IMR-90 (cell line): ENCODE results near the gene PDZD7. TPM values are rescaled to one million over a fixed set of nuclear protein-coding genes. Genes with fewer than 3 reads are reported as not detected.

Experiments
- ATAC-seq: fragments of 200-7000 bp; cut with Tn5 transposase; 2 replicates; pipeline ENCODE4 v1.9.1; 2020; ENCODE audit warnings: low read depth, mild to moderate bottlenecking, moderate library complexity
- BruUV-seq: library from RNA; stranded (reverse); fragments of 400-500 nt; replicated peaks from 2 replicates; lab custom pipeline; 2021; lab: Mats Ljungman, UMichigan
- CTCF ChIA-PET: fragments of 300-600 bp; formaldehyde crosslinking; extraction: SDS; loops from one replicate; lab custom pipeline; 2021; ENCODE audit warnings: antibody characterized with exemption; lab: Yijun Ruan, JAX
- POLR2A ChIA-PET: fragments of 300-600 bp; sonication (Branson Sonifier 250); formaldehyde crosslinking; loops from one replicate; lab custom pipeline; 2022; ENCODE audit warnings: antibody characterized with exemption; ENCODE audit not compliant: unreplicated experiment; lab: Charles Lee
- DNase-seq: peaks from one replicate; pipeline ENCODE4 v3.0.0; 2013
- H2AFZ ChIP-seq: replicated peaks from 2 replicates; pipeline ENCODE3; 2013; ENCODE audit warnings: low read length, mild to moderate bottlenecking; ENCODE audit not compliant: poor library complexity
- H2AK5ac ChIP-seq: 2 replicates; pipeline ENCODE4 v1.6.1; 2013; ENCODE audit warnings: low read depth, low read length, inconsistent platforms
- H2AK9ac ChIP-seq: replicated peaks from 2 replicates; pipeline ENCODE3; 2013; ENCODE audit warnings: mild to moderate bottlenecking, low read depth, low read length, moderate library complexity; ENCODE audit not compliant: poor library complexity
- H2BK120ac ChIP-seq: 2 replicates; pipeline ENCODE4 v1.6.1; 2013; ENCODE audit warnings: low read depth, low read length, inconsistent platforms
- H2BK15ac ChIP-seq: 3 replicates; pipeline ENCODE4 v1.6.1; 2013; ENCODE audit warnings: low read depth, low read length, inconsistent platforms
- H2BK20ac ChIP-seq: 2 replicates; pipeline ENCODE4 v1.6.1; 2013; ENCODE audit warnings: low read depth, mild to moderate bottlenecking, inconsistent platforms, low read length, moderate library complexity
- H2BK5ac ChIP-seq: 2 replicates; pipeline ENCODE4 v1.6.1; 2013; ENCODE audit warnings: mild to moderate bottlenecking, low read depth, low read length, inconsistent platforms; ENCODE audit not compliant: poor library complexity, severe bottlenecking
- H3K14ac ChIP-seq: replicated peaks from 2 replicates; pipeline ENCODE4 v1.6.1; 2013; ENCODE audit warnings: low read depth, low read length, inconsistent platforms
- H3K18ac ChIP-seq: 2 replicates; pipeline ENCODE4 v1.6.1; 2013; ENCODE audit warnings: low read depth, low read length, control low read depth
- H3K23ac ChIP-seq: 2 replicates; pipeline ENCODE4 v1.6.1; 2013; ENCODE audit warnings: low read depth, low read length, inconsistent platforms
- H3K27ac ChIP-seq: 2 replicates; pipeline ENCODE4 v1.5.1; 2013; ENCODE audit warnings: mild to moderate bottlenecking, control low read depth, low read length; ENCODE audit not compliant: insufficient read depth
- H3K27me3 ChIP-seq: 2 replicates; pipeline ENCODE4 v1.6.1; 2013; ENCODE audit warnings: low read length; ENCODE audit not compliant: control insufficient read depth, insufficient read depth
- H3K36me3 ChIP-seq: 2 replicates; pipeline ENCODE4 v1.6.1; 2013; ENCODE audit warnings: low read length, mixed read lengths; ENCODE audit not compliant: control insufficient read depth, insufficient read depth
- H3K4ac ChIP-seq: 2 replicates; pipeline ENCODE4 v1.6.1; 2013; ENCODE audit warnings: low read depth, low read length, inconsistent platforms
- H3K4me1 ChIP-seq: 2 replicates; pipeline ENCODE4 v1.6.1; 2013; ENCODE audit warnings: low read length, mixed read lengths; ENCODE audit not compliant: control insufficient read depth, insufficient read depth
- H3K4me2 ChIP-seq: 2 replicates; pipeline ENCODE4 v1.6.1; 2013; ENCODE audit warnings: low read depth, mild to moderate bottlenecking, control low read depth, low read length, moderate library complexity
- H3K4me3 ChIP-seq: 2 replicates; pipeline ENCODE4 v1.5.1; 2013; ENCODE audit warnings: low read depth, mild to moderate bottlenecking, control low read depth, low read length, moderate library complexity; ENCODE audit not compliant: insufficient read depth
- H3K56ac ChIP-seq: 2 replicates; pipeline ENCODE4 v1.6.1; 2013; ENCODE audit warnings: low read length, inconsistent platforms; ENCODE audit not compliant: insufficient read depth; ENCODE audit errors: extremely low read depth
- H3K79me1 ChIP-seq, 2 experiments: 2 replicates each; pipeline ENCODE4 v1.6.1; 2013; ENCODE audit warnings: low read length in 2 of 2, inconsistent platforms in 1 of 2, low read depth in 1 of 2
- H3K9ac ChIP-seq: 2 replicates; pipeline ENCODE4 v1.6.1; 2013; ENCODE audit warnings: low read depth, low read length, control low read depth
- H3K9me1 ChIP-seq: 2 replicates; pipeline ENCODE4 v1.6.1; 2013; ENCODE audit warnings: low read length, inconsistent platforms; ENCODE audit not compliant: insufficient read depth
- H3K9me3 ChIP-seq: 2 replicates; pipeline ENCODE4 v1.6.1; 2013; ENCODE audit warnings: low read length; ENCODE audit not compliant: control insufficient read depth, insufficient read depth
- H4K20me1 ChIP-seq: 2 replicates; pipeline ENCODE4 v1.6.1; 2013; ENCODE audit warnings: low read length, inconsistent platforms; ENCODE audit not compliant: insufficient read depth
- H4K5ac ChIP-seq: 2 replicates; pipeline ENCODE4 v1.6.1; 2013; ENCODE audit warnings: mild to moderate bottlenecking, low read depth, low read length, control low read depth
- H4K8ac ChIP-seq, 2 experiments: 2 replicates each; pipeline ENCODE4 v1.6.1; 2013; ENCODE audit warnings: low read depth in 2 of 2, low read length in 2 of 2, control low read depth in 1 of 2, inconsistent platforms in 1 of 2
- H4K91ac ChIP-seq: 2 replicates; pipeline ENCODE4 v1.6.1; 2013; ENCODE audit warnings: low read depth, low read length, inconsistent platforms; ENCODE audit not compliant: insufficient read depth
- BHLHE40 ChIP-seq: fragments of 150-350 bp; IDR thresholded peaks from 2 replicates; pipeline ENCODE4 v1.6.1; 2016; ENCODE audit warnings: mild to moderate bottlenecking, low read depth, low read length
- CEBPB ChIP-seq: IDR thresholded peaks from 2 replicates; pipeline ENCODE4 v1.6.1; 2012; ENCODE audit warnings: low read depth, low read length, improper control_type of control experiment
- CHD1 ChIP-seq: IDR thresholded peaks from 2 replicates; pipeline ENCODE4 v1.6.1; 2012; ENCODE audit warnings: low read depth, low read length, improper control_type of control experiment
- CTCF ChIP-seq: conservative IDR thresholded peaks from 2 replicates; pipeline ENCODE4 v1.5.1; 2012; ENCODE audit warnings: mild to moderate bottlenecking, low read depth, low read length, improper control_type of control experiment
- ELK1 ChIP-seq: fragments of 150-350 bp; IDR thresholded peaks from 2 replicates; pipeline ENCODE4 v1.6.1; 2016; ENCODE audit warnings: low read depth, mild to moderate bottlenecking, low read length, moderate library complexity, borderline replicate concordance
- FOS ChIP-seq: fragments of 150-350 bp; IDR thresholded peaks from 2 replicates; pipeline ENCODE4 v1.6.1; 2016; ENCODE audit warnings: low read depth, low read length
- MAFK ChIP-seq: IDR thresholded peaks from 2 replicates; pipeline ENCODE4 v1.6.1; 2012; ENCODE audit warnings: low read depth, low read length, improper control_type of control experiment
- MAZ ChIP-seq: IDR thresholded peaks from 2 replicates; pipeline ENCODE4 v1.6.1; 2012; ENCODE audit warnings: low read depth, mild to moderate bottlenecking, low read length, improper control_type of control experiment, moderate library complexity, borderline replicate concordance
- MXI1 ChIP-seq: IDR thresholded peaks from 2 replicates; pipeline ENCODE4 v1.6.1; 2012; ENCODE audit warnings: low read depth, mild to moderate bottlenecking, low read length, moderate library complexity, borderline replicate concordance
- NFE2L2 ChIP-seq: fragments of 150-350 bp; IDR thresholded peaks from 2 replicates; pipeline ENCODE4 v1.6.1; 2016; ENCODE audit warnings: low read depth, mild to moderate bottlenecking, low read length
- POLR2A ChIP-seq: IDR thresholded peaks from 2 replicates; pipeline ENCODE4 v1.6.1; 2012; ENCODE audit warnings: mild to moderate bottlenecking, low read depth, low read length
- RAD21 ChIP-seq: IDR thresholded peaks from 2 replicates; pipeline ENCODE4 v1.6.1; 2012; ENCODE audit warnings: low read length, improper control_type of control experiment
- RCOR1 ChIP-seq: IDR thresholded peaks from 2 replicates; pipeline ENCODE4 v1.6.1; 2012; ENCODE audit warnings: mild to moderate bottlenecking, low read length, improper control_type of control experiment; ENCODE audit not compliant: insufficient replicate concordance
- RFX5 ChIP-seq: IDR thresholded peaks from 2 replicates; pipeline ENCODE4 v1.8.0; 2012; ENCODE audit warnings: low read depth, mild to moderate bottlenecking, low read length, moderate library complexity
- SMC3 ChIP-seq: fragments of 150-350 bp; IDR thresholded peaks from 2 replicates; pipeline ENCODE4 v1.6.1; 2016; ENCODE audit warnings: low read depth, mild to moderate bottlenecking, antibody characterized with exemption, low read length, moderate library complexity
- USF2 ChIP-seq: fragments of 150-350 bp; IDR thresholded peaks from 2 replicates; pipeline ENCODE4 v1.6.1; 2017; ENCODE audit warnings: mild to moderate bottlenecking, antibody characterized with exemption, low read length, low read depth
- WGBS, 2 experiments: methylation state at CpG; one replicate each; pipeline versions ENCODE4 v1.1.5 to v1.1.7; 2013; ENCODE audit warnings: missing lambda C conversion rate in 2 of 2; ENCODE audit not compliant: insufficient read length in 1 of 2; ENCODE audit errors: extremely low coverage in 2 of 2; 5-methylcytosine and 5-hydroxymethylcytosine counted together
- dilution Hi-C: fragments of 300-500 bp; cut with HindIII; formaldehyde crosslinking; loops from one replicate; pipeline ENCODE4 v1.14.3; 2018; ENCODE audit warnings: low sequenced_read_pairs; ENCODE audit not compliant: unreplicated experiment
- in situ Hi-C: fragments of 300-500 bp; cut with MboI; formaldehyde crosslinking; loops from 3 replicates; pipeline ENCODE4 v1.14.3; 2019; ENCODE audit warnings: low sequenced_read_pairs, inconsistent platforms, mixed read lengths
- intact Hi-C: fragments of 100-400 bp; cut with micrococcal nuclease; formaldehyde crosslinking; loops from 2 replicates; pipeline ENCODE4 v1.10.0; 2022
- polyA plus RNA-seq, 3 experiments: library from polyadenylated mRNA; depleted of rRNA; stranded (reverse); fragments of >200 nt; gene quantifications; 2 replicates each; pipeline ENCODE4 v1.2.3, GENCODE V29; 2012; ENCODE audit warnings: low replicate concordance in 1 of 3
- total RNA-seq: library from RNA; depleted of rRNA; stranded (reverse); fragments of >200 nt; gene quantifications from 2 replicates; pipeline ENCODE4 v1.2.3, GENCODE V29; 2012

PDZD7 gene
- total and polyA plus RNA-seq, 2 of the 4 experiments (the other 2 are of a cell fraction), result 0.90 to 1.5 TPM

- Histone ChIP-seq H2AK5ac (no peak overlapping the region), H3K4ac (no peak overlapping the region), H2BK20ac (no peak overlapping the region), H3K4me2 (no peak overlapping the region), H2BK5ac (no peak overlapping the region), H3K36me3 (no peaks in the 10 kb centered on the region), H2AFZ (no peak overlapping the region), H4K91ac (no peak overlapping the region), H2AK9ac (no peak overlapping the region), H3K4me3 (no peak overlapping the region), H3K23ac (no peak overlapping the region), H3K4me1 (no peaks in the 10 kb centered on the region), H3K27ac (no peak overlapping the region), H4K8ac (no peak overlapping the region), H3K9ac (no peak overlapping the region), H3K9me1 (no peaks in the 10 kb centered on the region), H3K14ac (no peak overlapping the region), H3K18ac (no peak overlapping the region), H4K5ac (no peak overlapping the region), H3K79me1 (no peaks in the 10 kb centered on the region), H3K27me3 (peaks cover 48% of the 10 kb centered on the region), H2BK15ac (no peak overlapping the region), H2BK120ac (no peak overlapping the region), H4K20me1 (no peaks in the 10 kb centered on the region), H3K56ac (no peak overlapping the region), H3K9me3 (no peaks in the 10 kb centered on the region)
- TF ChIP-seq RCOR1, result no peak
- TF ChIP-seq CEBPB, result no peak
- no peak for TF ChIP-seq NFE2L2
- TF ChIP-seq FOS, result no peak
- no peak for TF ChIP-seq POLR2A
- no peak for TF ChIP-seq MAFK
- TF ChIP-seq RAD21, result no peak
- TF ChIP-seq ELK1, result no peak
- no peak for TF ChIP-seq CTCF
- no peak for TF ChIP-seq USF2
- TF ChIP-seq BHLHE40, result no peak
- no peak for TF ChIP-seq RFX5
- no peak for TF ChIP-seq MXI1
- TF ChIP-seq MAZ, result no peak
- TF ChIP-seq CHD1, result no peak
- no peak for TF ChIP-seq SMC3
- dilution Hi-C loops (no loop called here), in situ Hi-C loops (no loop called here), intact Hi-C loops (no loop called here)
- 37% methylated on average over 4 of the region's 7 CpGs; no CpG with 5 or more reads in 1 of the 2 experiments for WGBS, 2 experiments
- DNase-seq (no peak), ATAC-seq (no peak)
- ChIA-PET CTCF (interaction anchor here (1.1 kb wide), 1 partner anchor 53 kb away, joined by 3 read pairs; no protein-coding TSS in a partner anchor), POLR2A (no interaction called here)
- no TSS peak for BruUV-seq
Measured at GRCh38 chr10:101071885-101072433, 41.0 kb upstream of the PDZD7 start.
